HEK293 (cell line): ENCODE data around the gene SLC2A4.

Experiments
- ZFHX2 ChIP-seq: fragments of 450-650 bp; formaldehyde crosslinking; conservative IDR thresholded peaks from 2 replicates; pipeline ENCODE4 v1.5.1; 2016; ENCODE audit warnings: missing biosample characterization, missing genetic modification characterization
- ZNF10 ChIP-seq: fragments of 450-650 bp; formaldehyde crosslinking; IDR thresholded peaks from 2 replicates; pipeline ENCODE4 v1.5.1; 2017; ENCODE audit warnings: missing biosample characterization, missing genetic modification characterization
- ZNF184 ChIP-seq: fragments of 450-650 bp; IDR thresholded peaks from 2 replicates; pipeline ENCODE4 v1.5.1; 2018; ENCODE audit warnings: missing biosample characterization, mild to moderate bottlenecking, missing genetic modification characterization
- ZNF274 ChIP-seq, 2 experiments: fragments of 200-500 bp in 1 of 2; fragments of 450-650 bp in 1 of 2; sonication (Bioruptor generic) in 1 of 2; formaldehyde crosslinking in 1 of 2; IDR thresholded peaks; 2 replicates each; pipeline versions ENCODE4 v1.5.1 to v1.6.1; 2014 to 2016; ENCODE audit warnings: borderline replicate concordance in 1 of 2, inconsistent platforms in 1 of 2, low read length in 1 of 2, missing biosample characterization in 1 of 2, missing genetic modification characterization in 1 of 2
- TF ChIP-seq, protein P1 (sequence below): fragments of 450-650 bp; formaldehyde crosslinking; IDR thresholded peaks from 2 replicates; pipeline ENCODE4 v1.5.1; 2016; ENCODE audit warnings: missing biosample characterization, missing genetic modification characterization, low read depth
- TF ChIP-seq, protein P2 (sequence below): fragments of 450-650 bp; formaldehyde crosslinking; IDR thresholded peaks from 2 replicates; pipeline ENCODE4 v1.5.1; 2016; ENCODE audit warnings: missing biosample characterization, missing genetic modification characterization

GRCh38 chr17:7260651-7261378 lies 20.7 kb upstream of the SLC2A4 start:
- TF ChIP-seq ZNF184 (tag by site-specific recombination) (no peak), ZFHX2 (no peak), ZNF274 (IDR thresholded peaks at IDR 0.05; ENCODE audit: low read length) (no peak), ZNF274 (tag by site-specific recombination; IDR thresholded peaks at IDR 0.05; ENCODE audit: borderline replicate concordance) (no peak), ZNF10 (no peak)
- TF ChIP-seq, protein P1, sequence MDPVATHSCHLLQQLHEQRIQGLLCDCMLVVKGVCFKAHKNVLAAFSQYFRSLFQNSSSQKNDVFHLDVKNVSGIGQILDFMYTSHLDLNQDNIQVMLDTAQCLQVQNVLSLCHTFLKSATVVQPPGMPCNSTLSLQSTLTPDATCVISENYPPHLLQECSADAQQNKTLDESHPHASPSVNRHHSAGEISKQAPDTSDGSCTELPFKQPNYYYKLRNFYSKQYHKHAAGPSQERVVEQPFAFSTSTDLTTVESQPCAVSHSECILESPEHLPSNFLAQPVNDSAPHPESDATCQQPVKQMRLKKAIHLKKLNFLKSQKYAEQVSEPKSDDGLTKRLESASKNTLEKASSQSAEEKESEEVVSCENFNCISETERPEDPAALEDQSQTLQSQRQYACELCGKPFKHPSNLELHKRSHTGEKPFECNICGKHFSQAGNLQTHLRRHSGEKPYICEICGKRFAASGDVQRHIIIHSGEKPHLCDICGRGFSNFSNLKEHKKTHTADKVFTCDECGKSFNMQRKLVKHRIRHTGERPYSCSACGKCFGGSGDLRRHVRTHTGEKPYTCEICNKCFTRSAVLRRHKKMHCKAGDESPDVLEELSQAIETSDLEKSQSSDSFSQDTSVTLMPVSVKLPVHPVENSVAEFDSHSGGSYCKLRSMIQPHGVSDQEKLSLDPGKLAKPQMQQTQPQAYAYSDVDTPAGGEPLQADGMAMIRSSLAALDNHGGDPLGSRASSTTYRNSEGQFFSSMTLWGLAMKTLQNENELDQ (tag by site-specific recombination): no peak
- TF ChIP-seq, protein P2, sequence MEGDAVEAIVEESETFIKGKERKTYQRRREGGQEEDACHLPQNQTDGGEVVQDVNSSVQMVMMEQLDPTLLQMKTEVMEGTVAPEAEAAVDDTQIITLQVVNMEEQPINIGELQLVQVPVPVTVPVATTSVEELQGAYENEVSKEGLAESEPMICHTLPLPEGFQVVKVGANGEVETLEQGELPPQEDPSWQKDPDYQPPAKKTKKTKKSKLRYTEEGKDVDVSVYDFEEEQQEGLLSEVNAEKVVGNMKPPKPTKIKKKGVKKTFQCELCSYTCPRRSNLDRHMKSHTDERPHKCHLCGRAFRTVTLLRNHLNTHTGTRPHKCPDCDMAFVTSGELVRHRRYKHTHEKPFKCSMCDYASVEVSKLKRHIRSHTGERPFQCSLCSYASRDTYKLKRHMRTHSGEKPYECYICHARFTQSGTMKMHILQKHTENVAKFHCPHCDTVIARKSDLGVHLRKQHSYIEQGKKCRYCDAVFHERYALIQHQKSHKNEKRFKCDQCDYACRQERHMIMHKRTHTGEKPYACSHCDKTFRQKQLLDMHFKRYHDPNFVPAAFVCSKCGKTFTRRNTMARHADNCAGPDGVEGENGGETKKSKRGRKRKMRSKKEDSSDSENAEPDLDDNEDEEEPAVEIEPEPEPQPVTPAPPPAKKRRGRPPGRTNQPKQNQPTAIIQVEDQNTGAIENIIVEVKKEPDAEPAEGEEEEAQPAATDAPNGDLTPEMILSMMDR (tag by site-specific recombination): no peak
